ENCODE data around the gene PARD3B. TPM values are rescaled to one million over a fixed set of nuclear protein-coding genes. Genes with fewer than 3 reads are reported as not detected.

Gene PARD3B
- total RNA-seq, 4 donors from 2014 or later, result 32.6 to 65.7 (median 38.6) TPM

GRCh38 chr2:205033431-205033830, 488.2 kb downstream of the PARD3B start:
- Histone ChIP-seq H3K4me1 (no peaks in the 10 kb centered on the region), H3K27ac (no peak overlapping the region), H3K4me3 (no peak overlapping the region), H3K36me3 (no peaks in the 10 kb centered on the region), H3K9me3 (no peaks in the 10 kb centered on the region), H3K27me3 (no peaks in the 10 kb centered on the region)
- 74 to 76% methylated on average over 2 of the region's 2 CpGs for whole genome bisulfite sequencing, 2 donors (ENCODE audit: low coverage in 1 of 2)
- no peak for DNase-seq
- in situ Hi-C loops (cut with MboI; ENCODE audit: low pct_ligation_motif_present in 1 of 4, low pct_unique_long_range_greater_than_20kb in 1 of 4, low sequenced_read_pairs in 3 of 4), result no loop called here
- no peak for TF ChIP-seq POLR2A (IDR thresholded peaks at IDR 0.05)
- intact Hi-C loops (cut with DNase I; ENCODE audit: low total_unique reads), result no loop called here

GRCh38 chr2:205034034-205034433, 488.8 kb downstream of the PARD3B start:
- intact Hi-C loops (cut with DNase I; ENCODE audit: low total_unique reads) (no loop called here), in situ Hi-C loops (cut with MboI; ENCODE audit: low pct_ligation_motif_present in 1 of 4, low pct_unique_long_range_greater_than_20kb in 1 of 4, low sequenced_read_pairs in 3 of 4) (no loop called here)
- H3K9me3 ChIP-seq, result no peaks in the 10 kb centered on the region
- WGBS, 2 donors (ENCODE audit: low coverage in 1 of 2), result 62 to 69% methylated on average over 4 of the region's 4 CpGs
- no peak for DNase-seq
- no peaks in the 10 kb centered on the region for H3K4me1 ChIP-seq
- no peaks in the 10 kb centered on the region for H3K27me3 ChIP-seq
- H3K27ac ChIP-seq, result no peak overlapping the region
- no peaks in the 10 kb centered on the region for H3K36me3 ChIP-seq
- TF ChIP-seq POLR2AphosphoS5 (IDR thresholded peaks at IDR 0.05) (no peak), EP300 (IDR thresholded peaks at IDR 0.05; ENCODE audit: low read depth) (no peak), POLR2A (IDR thresholded peaks at IDR 0.05) (no peak)
- TF ChIP-seq, protein P1, sequence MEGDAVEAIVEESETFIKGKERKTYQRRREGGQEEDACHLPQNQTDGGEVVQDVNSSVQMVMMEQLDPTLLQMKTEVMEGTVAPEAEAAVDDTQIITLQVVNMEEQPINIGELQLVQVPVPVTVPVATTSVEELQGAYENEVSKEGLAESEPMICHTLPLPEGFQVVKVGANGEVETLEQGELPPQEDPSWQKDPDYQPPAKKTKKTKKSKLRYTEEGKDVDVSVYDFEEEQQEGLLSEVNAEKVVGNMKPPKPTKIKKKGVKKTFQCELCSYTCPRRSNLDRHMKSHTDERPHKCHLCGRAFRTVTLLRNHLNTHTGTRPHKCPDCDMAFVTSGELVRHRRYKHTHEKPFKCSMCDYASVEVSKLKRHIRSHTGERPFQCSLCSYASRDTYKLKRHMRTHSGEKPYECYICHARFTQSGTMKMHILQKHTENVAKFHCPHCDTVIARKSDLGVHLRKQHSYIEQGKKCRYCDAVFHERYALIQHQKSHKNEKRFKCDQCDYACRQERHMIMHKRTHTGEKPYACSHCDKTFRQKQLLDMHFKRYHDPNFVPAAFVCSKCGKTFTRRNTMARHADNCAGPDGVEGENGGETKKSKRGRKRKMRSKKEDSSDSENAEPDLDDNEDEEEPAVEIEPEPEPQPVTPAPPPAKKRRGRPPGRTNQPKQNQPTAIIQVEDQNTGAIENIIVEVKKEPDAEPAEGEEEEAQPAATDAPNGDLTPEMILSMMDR (IDR thresholded peaks at IDR 0.05), result no peak
- H3K4me3 ChIP-seq, result no peak overlapping the region

DNA sequence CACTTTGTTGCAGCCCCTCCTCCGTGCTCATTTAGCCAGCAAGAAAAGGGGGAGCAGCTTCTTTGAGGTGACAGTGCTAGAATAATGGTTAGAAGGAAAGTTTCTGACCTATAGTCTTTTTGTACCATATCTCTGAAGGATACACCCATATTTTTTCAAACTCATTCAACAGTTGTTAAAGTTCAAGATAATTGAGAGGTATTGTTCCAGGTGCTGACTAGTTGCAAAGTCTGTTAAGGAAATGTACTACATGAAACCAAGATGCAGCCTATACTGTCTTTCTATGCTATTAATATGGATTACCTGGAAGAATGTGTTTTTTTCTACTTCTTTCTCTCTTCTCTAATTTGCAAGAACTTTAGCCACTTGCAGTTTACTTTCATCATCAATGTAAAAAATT, 495.0 kb downstream of the PARD3B start:
- H3K4me3 ChIP-seq, result no peak overlapping the region
- DNase-seq, result no peak
- H3K27ac ChIP-seq, result no peak overlapping the region
- WGBS, 2 donors (ENCODE audit: low coverage in 1 of 2), result 30 to 55% methylated on average over 1 of the region's 1 CpG
- H3K36me3 ChIP-seq, result no peaks in the 10 kb centered on the region
- TF ChIP-seq POLR2AphosphoS5 (IDR thresholded peaks at IDR 0.05), result no peak
- TF ChIP-seq, protein P1 (IDR thresholded peaks at IDR 0.05), result no peak
- no peak for TF ChIP-seq POLR2A (IDR thresholded peaks at IDR 0.05)
- TF ChIP-seq EP300 (IDR thresholded peaks at IDR 0.05; ENCODE audit: low read depth), result no peak
- in situ Hi-C loops (cut with MboI; ENCODE audit: low pct_ligation_motif_present in 1 of 4, low pct_unique_long_range_greater_than_20kb in 1 of 4, low sequenced_read_pairs in 3 of 4), result no loop called here
- H3K4me1 ChIP-seq, result peaks cover 0 to 14% (median 0%) of the 10 kb centered on the region in 4 donors
- no peaks in the 10 kb centered on the region for H3K9me3 ChIP-seq
- no peaks in the 10 kb centered on the region for H3K27me3 ChIP-seq
- intact Hi-C loops (cut with DNase I; ENCODE audit: low total_unique reads), result no loop called here

GRCh38 chr2:205041472-205042130, 496.3 kb downstream of the PARD3B start:
- in situ Hi-C loops (cut with MboI; ENCODE audit: low pct_ligation_motif_present in 1 of 4, low pct_unique_long_range_greater_than_20kb in 1 of 4, low sequenced_read_pairs in 3 of 4), result no loop called here

More at GRCh38 chr2:205041472-205042130, 496.3 kb downstream of the PARD3B start:
- Histone ChIP-seq H3K36me3 (no peaks in the 10 kb centered on the region), H3K4me1 (peaks cover 0 to 14% (median 0%) of the 10 kb centered on the region in 4 donors), H3K27me3 (no peaks in the 10 kb centered on the region), H3K27ac (no peak overlapping the region), H3K4me3 (no peak overlapping the region), H3K9me3 (no peaks in the 10 kb centered on the region)
- WGBS, 2 donors (ENCODE audit: low coverage in 1 of 2), result 53 to 61% methylated on average over 5 of the region's 5 CpGs
- intact Hi-C loops (cut with DNase I; ENCODE audit: low total_unique reads), result no loop called here
- TF ChIP-seq, protein P1 (IDR thresholded peaks at IDR 0.05), result no peak
- TF ChIP-seq POLR2A (IDR thresholded peaks at IDR 0.05) (no peak), POLR2AphosphoS5 (IDR thresholded peaks at IDR 0.05) (no peak), EP300 (IDR thresholded peaks at IDR 0.05; ENCODE audit: low read depth) (no peak)
- no peak for DNase-seq

All from transverse colon (tissue), 4 donors.